Thymus (tissue), 14 donors: ENCODE results near the gene NBPF14. TPM values are rescaled to one million over a fixed set of nuclear protein-coding genes. Genes with fewer than 3 reads are reported as not detected.
"Not testable (repeated sequence)": the region's sequence is repeated elsewhere in the genome, so short reads cannot be mapped to it uniquely, and the experiment has no call there.

ENCODE experiments used
- DNase-seq, 9 donors: peaks; one replicate each; pipeline ENCODE4 v3.0.0-alpha.2; 2013; ENCODE audit warnings: low spot score in 9 of 9, low read depth in 6 of 9, missing footprints in 1 of 9
- H3K27ac ChIP-seq, 2 donors: one replicate each; pipeline ENCODE4 v1.5.1; 2013; ENCODE audit warnings: control low read depth in 1 of 2, low read depth in 1 of 2, low read length in 1 of 2, mild to moderate bottlenecking in 1 of 2, moderate library complexity in 1 of 2
- H3K27me3 ChIP-seq, 2 donors: one replicate each; pipeline ENCODE4 v1.5.1; 2013; ENCODE audit warnings: low read length in 1 of 2; ENCODE audit not compliant: control insufficient read depth in 2 of 2, insufficient read depth in 1 of 2
- H3K36me3 ChIP-seq, 2 donors: one replicate each; pipeline ENCODE4 v1.5.1; 2013; ENCODE audit warnings: low read length in 1 of 2, mild to moderate bottlenecking in 1 of 2, moderate library complexity in 1 of 2; ENCODE audit not compliant: control insufficient read depth in 2 of 2, insufficient read depth in 2 of 2
- H3K4me1 ChIP-seq, 2 donors: one replicate each; pipeline ENCODE4 v1.5.1; 2013; ENCODE audit warnings: low read length in 2 of 2; ENCODE audit not compliant: control insufficient read depth in 2 of 2, insufficient read depth in 2 of 2
- H3K4me3 ChIP-seq, 2 donors: one replicate each; pipeline ENCODE4 v1.5.1; 2013; ENCODE audit warnings: low read length in 2 of 2, control low read depth in 1 of 2, mild to moderate bottlenecking in 1 of 2
- H3K9me3 ChIP-seq, 2 donors: one replicate each; pipeline ENCODE4 v1.5.1; 2013; ENCODE audit warnings: low read length in 1 of 2, mild to moderate bottlenecking in 1 of 2; ENCODE audit not compliant: control insufficient read depth in 2 of 2, insufficient read depth in 1 of 2
- WGBS: extraction: QIAGEN DNeasy Blood & Tissue Kit; methylation state at CpG from one replicate; pipeline ENCODE4 v1.1.7; 2013; 5-methylcytosine and 5-hydroxymethylcytosine counted together
- long read RNA-seq, 10 donors: transcript quantifications; one replicate each; lab custom pipeline, GENCODE V29; 2026
- polyA plus RNA-seq: library from polyadenylated mRNA; stranded (reverse); fragments of 200-250 nt; gene quantifications from one replicate; pipeline ENCODE4 v1.2.3, GENCODE V29; 2013
- total RNA-seq: library from RNA; stranded (reverse); fragments of 120-200 nt; gene quantifications from one replicate; pipeline ENCODE4 v1.2.4, GENCODE V29; 2013
- donor health status: healthy.

Gene NBPF14, protein sequence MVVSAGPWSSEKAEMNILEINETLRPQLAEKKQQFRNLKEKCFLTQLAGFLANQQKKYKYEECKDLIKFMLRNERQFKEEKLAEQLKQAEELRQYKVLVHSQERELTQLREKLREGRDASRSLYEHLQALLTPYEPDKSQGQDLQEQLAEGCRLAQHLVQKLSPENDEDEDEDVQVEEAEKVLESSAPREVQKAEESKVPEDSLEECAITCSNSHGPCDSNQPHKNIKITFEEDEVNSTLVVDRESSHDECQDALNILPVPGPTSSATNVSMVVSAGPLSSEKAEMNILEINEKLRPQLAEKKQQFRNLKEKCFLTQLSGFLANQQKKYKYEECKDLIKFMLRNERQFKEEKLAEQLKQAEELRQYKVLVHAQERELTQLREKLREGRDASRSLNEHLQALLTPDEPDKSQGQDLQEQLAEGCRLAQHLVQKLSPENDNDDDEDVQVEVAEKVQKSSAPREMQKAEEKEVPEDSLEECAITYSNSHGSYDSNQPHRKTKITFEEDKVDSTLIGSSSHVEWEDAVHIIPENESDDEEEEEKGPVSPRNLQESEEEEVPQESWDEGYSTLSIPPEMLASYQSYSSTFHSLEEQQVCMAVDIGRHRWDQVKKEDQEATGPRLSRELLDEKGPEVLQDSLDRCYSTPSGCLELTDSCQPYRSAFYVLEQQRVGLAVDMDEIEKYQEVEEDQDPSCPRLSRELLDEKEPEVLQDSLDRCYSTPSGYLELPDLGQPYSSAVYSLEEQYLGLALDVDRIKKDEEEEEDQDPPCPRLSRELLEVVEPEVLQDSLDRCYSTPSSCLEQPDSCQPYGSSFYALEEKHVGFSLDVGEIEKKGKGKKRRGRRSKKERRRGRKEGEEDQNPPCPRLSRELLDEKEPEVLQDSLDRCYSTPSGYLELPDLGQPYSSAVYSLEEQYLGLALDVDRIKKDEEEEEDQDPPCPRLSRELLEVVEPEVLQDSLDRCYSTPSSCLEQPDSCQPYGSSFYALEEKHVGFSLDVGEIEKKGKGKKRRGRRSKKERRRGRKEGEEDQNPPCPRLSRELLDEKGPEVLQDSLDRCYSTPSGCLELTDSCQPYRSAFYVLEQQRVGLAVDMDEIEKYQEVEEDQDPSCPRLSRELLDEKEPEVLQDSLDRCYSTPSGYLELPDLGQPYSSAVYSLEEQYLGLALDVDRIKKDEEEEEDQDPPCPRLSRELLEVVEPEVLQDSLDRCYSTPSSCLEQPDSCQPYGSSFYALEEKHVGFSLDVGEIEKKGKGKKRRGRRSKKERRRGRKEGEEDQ (N-terminal part only)
- total RNA-seq (9.7 TPM), polyA plus RNA-seq (12.6 TPM)
- long read RNA-seq, donor 1, result 0 reads
- long read RNA-seq, donor 2, result 0 reads
- long read RNA-seq, donor 3, partial matches to known transcripts, result 0 of 2 reads
- long read RNA-seq, donor 3, other reads (novel, unspliced or antisense), result 0 of 2 reads
- long read RNA-seq, donor 4, partial matches to known transcripts, result 0 of 1 reads
- long read RNA-seq, donor 4, other reads (novel, unspliced or antisense), result 0 of 1 reads
- long read RNA-seq, donor 5, partial matches to known transcripts, result 0 of 1 reads
- long read RNA-seq, donor 5, other reads (novel, unspliced or antisense), result 0 of 1 reads
- long read RNA-seq, donor 6, partial matches to known transcripts, result 0 of 1 reads
- long read RNA-seq, donor 6, other reads (novel, unspliced or antisense), result 0 of 1 reads
- long read RNA-seq, donor 7, partial matches to known transcripts, result 0 of 2 reads
- long read RNA-seq, donor 7, other reads (novel, unspliced or antisense), result 0 of 2 reads
- long read RNA-seq, donor 8, result 0 reads
- long read RNA-seq, donor 9, result 0 reads
- long read RNA-seq, donor 10, result 0 reads

- H3K27ac ChIP-seq, H3K9me3 ChIP-seq, H3K36me3 ChIP-seq, H3K27me3 ChIP-seq, DNase-seq, H3K4me3 ChIP-seq, H3K4me1 ChIP-seq: not testable (repeated sequence)
- no CpG with 5 or more reads among the region's 5 CpGs for WGBS
Measured at GRCh38 chr1:148595911-148596310, at the start of gene NBPF14. Gene NBPF14 (minus strand): TSS chr1:148596011. CDS start chr1:148595717, 294 bp downstream.

DNA sequence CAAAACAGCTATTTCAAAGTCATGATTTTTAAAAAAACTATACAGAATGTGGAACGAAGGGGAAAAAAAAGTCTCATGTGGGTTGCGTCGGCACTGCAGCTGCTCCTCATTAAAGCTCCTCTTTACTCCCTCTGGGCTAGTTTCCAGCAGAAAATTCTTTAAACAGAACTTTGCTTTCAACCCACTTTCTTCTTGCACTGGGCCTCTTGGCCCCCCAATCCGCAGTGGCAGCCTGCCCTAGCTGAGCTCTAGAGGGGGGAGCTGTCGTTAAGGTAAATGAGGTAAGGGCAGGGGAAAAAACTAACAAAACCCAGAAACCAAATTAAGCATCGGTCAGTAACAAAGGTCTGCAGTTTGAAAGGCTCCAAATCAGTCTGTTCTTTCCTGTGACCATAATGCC, 29.6 kb upstream of the NBPF14 start:
- not testable (repeated sequence) for H3K27me3 ChIP-seq, DNase-seq, H3K4me3 ChIP-seq, H3K27ac ChIP-seq, H3K36me3 ChIP-seq, H3K4me1 ChIP-seq, H3K9me3 ChIP-seq
- 5% methylated on average over 2 of the region's 6 CpGs for WGBS

GRCh38 chr1:148618216-148618615, 22.4 kb upstream of the NBPF14 start:
- WGBS, result no CpG with 5 or more reads among the region's 1 CpG
- not testable (repeated sequence) for H3K36me3 ChIP-seq, H3K27me3 ChIP-seq, H3K4me3 ChIP-seq, DNase-seq, H3K9me3 ChIP-seq, H3K4me1 ChIP-seq, H3K27ac ChIP-seq

DNA sequence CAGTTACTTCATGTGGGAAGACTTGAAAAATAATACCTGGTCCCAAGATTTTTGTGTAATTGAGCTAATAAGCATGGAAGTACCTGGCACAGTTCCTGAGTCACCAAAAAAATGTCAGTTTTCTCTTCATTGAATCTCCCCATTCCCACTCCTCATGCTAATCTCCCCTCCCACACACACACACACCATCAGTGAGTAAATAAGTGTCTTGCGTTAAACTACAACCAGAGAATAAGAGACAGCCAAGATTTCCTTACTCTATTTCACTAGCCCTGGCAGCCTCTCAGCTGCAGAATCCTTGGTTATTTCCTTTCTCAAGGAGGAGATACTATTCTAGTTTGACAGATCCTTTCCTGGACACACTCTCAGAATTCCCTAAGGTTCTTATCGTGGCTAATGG, 9.5 kb upstream of the NBPF14 start:
- DNase-seq, result peak in 2 of 9 donors; percentile 2 to 3
- peak overlapping the region in 1 of 2 donors; percentile 37 for H3K27ac ChIP-seq
- not testable (repeated sequence) for H3K9me3 ChIP-seq

GRCh38 chr1:148595360-148595759, 451 bp downstream of the NBPF14 start:
- H3K4me1 ChIP-seq, H3K27me3 ChIP-seq, DNase-seq, H3K36me3 ChIP-seq, H3K27ac ChIP-seq, H3K9me3 ChIP-seq, H3K4me3 ChIP-seq: not testable (repeated sequence)
- WGBS, result 53% methylated on average over 1 of the region's 5 CpGs

More for the DNA sequence above, 9.5 kb upstream of the NBPF14 start:
- H3K36me3 ChIP-seq, H3K4me3 ChIP-seq, H3K4me1 ChIP-seq, H3K27me3 ChIP-seq: not testable (repeated sequence)
- 17% methylated on average over 1 of the region's 2 CpGs for WGBS

- H3K36me3 ChIP-seq, H3K4me1 ChIP-seq, DNase-seq, H3K4me3 ChIP-seq, H3K27ac ChIP-seq, H3K27me3 ChIP-seq, H3K9me3 ChIP-seq: not testable (repeated sequence)
- 97% methylated on average over 3 of the region's 5 CpGs for WGBS
Measured at GRCh38 chr1:148591098-148591497, 4.7 kb downstream of the NBPF14 start.

DNA sequence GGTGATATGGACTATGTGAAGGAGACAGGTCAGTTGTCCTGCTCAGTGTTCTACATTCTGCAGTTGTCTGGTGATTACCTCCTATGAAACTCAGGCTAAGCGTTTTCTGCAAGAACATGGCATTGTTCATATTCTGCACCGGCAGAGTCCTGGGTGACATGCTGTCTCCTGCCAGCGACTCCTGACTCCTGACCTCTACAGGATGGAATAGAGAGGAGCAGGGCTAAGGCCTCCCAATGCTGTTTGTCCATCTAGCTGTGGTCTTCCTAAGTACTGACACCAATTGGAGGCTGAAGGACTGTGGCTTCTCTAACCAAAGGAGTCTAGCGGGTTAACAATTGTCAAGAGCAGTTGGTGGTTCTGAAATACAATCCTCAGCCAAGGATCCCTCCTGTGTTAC, 63.7 kb downstream of the NBPF14 start:
- H3K4me1 ChIP-seq, H3K36me3 ChIP-seq, H3K27ac ChIP-seq, DNase-seq, H3K4me3 ChIP-seq, H3K9me3 ChIP-seq, H3K27me3 ChIP-seq: not testable (repeated sequence)
- WGBS, result 96% methylated on average over 3 of the region's 4 CpGs

DNA sequence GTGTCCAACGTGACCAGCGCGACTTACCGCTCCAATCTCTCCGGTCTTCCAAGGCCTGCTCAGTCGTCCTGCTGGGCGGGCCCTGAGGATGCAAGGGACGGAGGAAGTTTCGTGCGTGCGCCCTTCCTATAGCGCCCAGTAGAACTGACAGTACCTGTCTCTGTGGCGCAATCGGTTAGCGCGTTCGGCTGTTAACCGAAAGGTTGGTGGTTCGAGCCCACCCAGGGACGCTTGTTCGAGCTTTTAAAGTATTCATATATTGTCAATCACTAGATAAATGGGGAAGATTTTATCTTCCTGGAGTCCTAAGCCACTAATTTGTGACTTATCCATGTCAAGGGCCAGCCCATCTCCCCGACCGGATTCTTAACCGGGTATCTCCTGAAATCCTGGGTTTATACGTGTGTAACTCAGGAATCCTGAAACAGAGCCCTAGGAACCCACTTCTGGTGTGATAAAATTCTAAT, 66.7 kb downstream of the NBPF14 start:
- not testable (repeated sequence) for H3K27ac ChIP-seq, H3K9me3 ChIP-seq, H3K4me3 ChIP-seq, H3K27me3 ChIP-seq, H3K4me1 ChIP-seq, H3K36me3 ChIP-seq
- DNase-seq, result peak in 2 of 9 donors; percentile 13 to 18
- WGBS, result 13% methylated on average over 22 of the region's 25 CpGs
